A549 (cell line): ENCODE measurements around the gene SWT1. TPM values are rescaled to one million over a fixed set of nuclear protein-coding genes. Genes with fewer than 3 reads are reported as not detected.

Experiments
- ATAC-seq, 2 experiments: fragments of 200-7000 bp in 1 of 2; fragments of >200 bp in 1 of 2; cut with Nextera tagmentation in 1 of 2; cut with Tn5 transposase in 1 of 2; 3 replicates each; pipeline versions ENCODE4 v1.8.0 to v1.9.1; 2018 to 2020; ENCODE audit warnings: mild to moderate bottlenecking in 1 of 2, moderate library complexity in 1 of 2
- CTCF ChIA-PET: fragments of 300-600 bp; sonication (Branson Sonifier 250); formaldehyde crosslinking; extraction: SDS; loops from one replicate; lab custom pipeline; 2021; ENCODE audit warnings: antibody characterized with exemption, inconsistent platforms; lab: Yijun Ruan, JAX
- POLR2A ChIA-PET: fragments of 350-600 bp; formaldehyde crosslinking; extraction: SDS; loops from one replicate; lab custom pipeline; 2021; ENCODE audit warnings: antibody characterized with exemption, inconsistent platforms; lab: Yijun Ruan, JAX
- DNase-seq, 2 experiments: peaks; one replicate each; pipeline versions ENCODE4 v3.0.0 to v3.0.0-alpha.2; 2011 to 2016; ENCODE audit warnings: low read depth in 1 of 2, low spot score in 1 of 2
- FAIRE-seq: peaks from 2 replicates; lab custom pipeline; 2011; peaks lifted over from hg19 to GRCh38; lab: Jason Lieb, UNC
- H3K27ac ChIP-seq, 2 experiments: fragments of >200 bp; sonication (Bioruptor Twin); formaldehyde crosslinking; 3 replicates each; pipeline ENCODE4 v1.5.1; 2016 to 2017
- H3K4me1 ChIP-seq: fragments of >200 bp; sonication (Bioruptor Twin); formaldehyde crosslinking; 3 replicates; pipeline ENCODE4 v1.6.1; 2016
- H3K4me2 ChIP-seq: fragments of >200 bp; sonication (Bioruptor Twin); formaldehyde crosslinking; 3 replicates; pipeline ENCODE4 v1.6.1; 2016
- H3K4me3 ChIP-seq: fragments of >200 bp; sonication (Bioruptor Twin); formaldehyde crosslinking; 3 replicates; pipeline ENCODE4 v1.5.1; 2016
- H3K9me3 ChIP-seq: fragments of >200 bp; sonication (Bioruptor Twin); formaldehyde crosslinking; 3 replicates; pipeline ENCODE4 v1.6.1; 2016
- CHD2 ChIP-seq: fragments of 150-350 bp; IDR thresholded peaks from 2 replicates; pipeline ENCODE4 v1.6.1; 2014; ENCODE audit warnings: low read length; ENCODE audit not compliant: partially characterized antibody
- CTCF ChIP-seq: fragments of >200 bp; sonication (Bioruptor Twin); formaldehyde crosslinking; IDR thresholded peaks from 3 replicates; pipeline ENCODE4 v1.5.1; 2016
- EHF ChIP-seq: fragments of 250-450 bp; sonication (Bioruptor Pico); IDR thresholded peaks from 2 replicates; pipeline ENCODE4 v1.5.0; 2020; ENCODE audit warnings: mild to moderate bottlenecking
- EHMT2 ChIP-seq: fragments of 200-600 bp; sonication (generic); IDR thresholded peaks from 2 replicates; pipeline ENCODE4 v1.6.1; 2016; ENCODE audit warnings: antibody characterized with exemption, low read depth, mild to moderate bottlenecking, moderate library complexity
- ELK1 ChIP-seq: fragments of 150-350 bp; IDR thresholded peaks from 2 replicates; pipeline ENCODE4 v1.6.1; 2014; ENCODE audit warnings: low read depth, mild to moderate bottlenecking, low read length
- ESRRA ChIP-seq: fragments of 150-350 bp; IDR thresholded peaks from 2 replicates; pipeline ENCODE4 v1.6.1; 2014; ENCODE audit warnings: mild to moderate bottlenecking, low read length, borderline replicate concordance
- HDAC2 ChIP-seq: fragments of 200-600 bp; sonication (generic); IDR thresholded peaks from 2 replicates; pipeline ENCODE4 v1.6.1; 2016
- HES2 ChIP-seq: fragments of >200 bp; sonication (Bioruptor Twin); formaldehyde crosslinking; IDR thresholded peaks from 2 replicates; pipeline ENCODE4 v1.6.1; 2016
- JUNB ChIP-seq: fragments of >200 bp; sonication (Bioruptor Twin); formaldehyde crosslinking; IDR thresholded peaks from 2 replicates; pipeline ENCODE4 v1.6.1; 2016
- KDM1A ChIP-seq: fragments of 200-600 bp; sonication (generic); IDR thresholded peaks from 2 replicates; pipeline ENCODE4 v1.6.1; 2016; ENCODE audit warnings: low read depth, mild to moderate bottlenecking
- RCOR1 ChIP-seq: fragments of 150-350 bp; IDR thresholded peaks from 2 replicates; pipeline ENCODE4 v1.6.1; 2014; ENCODE audit warnings: antibody characterized with exemption, low read length, low read depth
- TFCP2L1 ChIP-seq: fragments of 250-450 bp; sonication (Bioruptor Pico); IDR thresholded peaks from 2 replicates; pipeline ENCODE4 v1.5.0; 2021; ENCODE audit warnings: mild to moderate bottlenecking
- TP53 ChIP-seq: fragments of 250-450 bp; sonication (Bioruptor Pico); IDR thresholded peaks from 2 replicates; pipeline ENCODE4 v1.5.0; 2021; ENCODE audit warnings: mild to moderate bottlenecking, moderate library complexity
- USF2 ChIP-seq: fragments of 450-650 bp; IDR thresholded peaks from 2 replicates; pipeline ENCODE4 v1.6.1; 2014; ENCODE audit warnings: antibody characterized with exemption
- ZSCAN20 ChIP-seq: fragments of 250-450 bp; sonication (Bioruptor Pico); IDR thresholded peaks from 2 replicates; pipeline ENCODE4 v1.8.0; 2022; ENCODE audit warnings: mild to moderate bottlenecking, moderate library complexity
- WGBS: methylation state at CpG from one replicate; pipeline ENCODE4 v1.1.6; 2017; ENCODE audit errors: missing lambda C conversion rate; 5-methylcytosine and 5-hydroxymethylcytosine counted together
- polyA plus RNA-seq, 4 experiments: library from polyadenylated mRNA; depleted of rRNA in 3 of 4; stranded (reverse); fragments of >200 nt; fragmentation: RNase III in 1 of 4; extraction: RNeasy Plus Mini Kit Qiagen cat#74134 plus additional on column Dnase treatment in 1 of 4; gene quantifications; 2 replicates in 3 of 4; 3 replicates in 1 of 4; pipeline ENCODE4 v1.2.3, GENCODE V29; 2011 to 2017

SWT1 gene
- polyA plus RNA-seq, 2 of the 4 experiments (the other 2 are of a cell fraction) = 1.5 to 2.4 TPM

- Histone ChIP-seq H3K4me3 (no peak overlapping the region), H3K4me2 (no peak overlapping the region), H3K4me1 (peaks cover 31% of the 10 kb centered on the region), H3K9me3 (no peaks in the 10 kb centered on the region), H3K27ac (no peak overlapping the region)
- ChIA-PET POLR2A (no interaction called here), CTCF (no interaction called here)
- FAIRE-seq (no peak), DNase-seq (no peak), ATAC-seq (no peak)
- 62% methylated on average over 2 of the region's 2 CpGs for WGBS
- TF ChIP-seq TFCP2L1 (CRISPR knock-in tag) (no peak), JUNB (no peak)
Observed at GRCh38 chr1:185309566-185309965, 152.6 kb downstream of the SWT1 start.

- no peak for TF ChIP-seq ESRRA
- TF ChIP-seq EHMT2 = no peak
- no peak for TF ChIP-seq CTCF
- H3K27ac ChIP-seq = no peak overlapping the region
- H3K4me3 ChIP-seq = no peak overlapping the region
- H3K4me2 ChIP-seq = peak overlapping the region; percentile 83
- no peak for FAIRE-seq
- H3K4me1 ChIP-seq = peaks cover 42% of the 10 kb centered on the region
- CTCF ChIA-PET = no interaction called here
- ATAC-seq = no peak
- DNase-seq = no peak
- POLR2A ChIA-PET = no interaction called here
- no peaks in the 10 kb centered on the region for H3K9me3 ChIP-seq
Observed at GRCh38 chr1:185311589-185312225, 154.7 kb downstream of the SWT1 start.

- CTCF ChIA-PET = no interaction called here
- peak overlapping the region; percentile 83 for H3K4me2 ChIP-seq
- WGBS = 87% methylated on average over 4 of the region's 4 CpGs
- FAIRE-seq = no peak
- H3K9me3 ChIP-seq = no peaks in the 10 kb centered on the region
- ATAC-seq = no peak
- no peak overlapping the region for H3K4me3 ChIP-seq
- TF ChIP-seq TP53 (CRISPR knock-in tag) (no peak), RCOR1 (no peak), USF2 (no peak), KDM1A (no peak), HDAC2 (no peak)
- H3K27ac ChIP-seq = no peak overlapping the region
- H3K4me1 ChIP-seq = peaks cover 42% of the 10 kb centered on the region
- POLR2A ChIA-PET = no interaction called here
- no peak for DNase-seq
Observed at GRCh38 chr1:185312361-185313138, 155.6 kb downstream of the SWT1 start.

- FAIRE-seq = no peak
- CTCF ChIA-PET = interaction anchor here (0.8 kb wide), 2 partner anchors 69 to 282 kb away, joined by 3 read pairs; no protein-coding TSS in a partner anchor
- Histone ChIP-seq H3K9me3 (no peaks in the 10 kb centered on the region), H3K4me2 (peak overlapping the region; percentile 83), H3K4me1 (peaks cover 56% of the 10 kb centered on the region), H3K27ac (no peak overlapping the region)
- DNase-seq = no peak
- POLR2A ChIA-PET = interaction anchor here (1.1 kb wide), 1 partner anchor 356 kb away, joined by 3 read pairs; no protein-coding TSS in a partner anchor
- 83% methylated on average over 1 of the region's 1 CpG for WGBS
- no peak for ATAC-seq
- TF ChIP-seq HES2 (no peak), EHF (no peak), TFCP2L1 (CRISPR knock-in tag) (no peak), CHD2 (no peak), ELK1 (no peak), CTCF (no peak), ZSCAN20 (CRISPR knock-in tag) (no peak)
- TF ChIP-seq, all 56 proteins: peak for 0
- peak overlapping the region; percentile 89 for H3K4me3 ChIP-seq
Observed at GRCh38 chr1:185314411-185314810, 157.4 kb downstream of the SWT1 start.
